Esophagus muscularis mucosa (tissue), 4 donors: ENCODE measurements around the gene AFF3.

ENCODE experiments used
- EP300 ChIP-seq: sonication (generic); formaldehyde crosslinking; IDR thresholded peaks from one replicate; pipeline ENCODE4 v1.6.1; 2017; ENCODE audit warnings: antibody characterized with exemption
- POLR2A ChIP-seq: fragments of 450-650 bp; IDR thresholded peaks from one replicate; pipeline ENCODE4 v1.6.1; 2017; ENCODE audit warnings: antibody characterized with exemption, moderate library complexity, mild to moderate bottlenecking, low read depth
- POLR2AphosphoS5 ChIP-seq, 2 donors: sonication (generic); formaldehyde crosslinking; IDR thresholded peaks; one replicate each; pipeline ENCODE4 v1.6.1; 2017; ENCODE audit warnings: antibody characterized with exemption in 2 of 2
- TF ChIP-seq, protein P1 (sequence below), 3 experiments: fragments of 200-600 bp in 2 of 3; fragments of 450-650 bp in 1 of 3; sonication (generic) in 2 of 3; IDR thresholded peaks; one replicate each; pipeline ENCODE4 v1.5.1; 2017 to 2019; ENCODE audit warnings: antibody characterized with exemption in 3 of 3, mild to moderate bottlenecking in 2 of 3, moderate library complexity in 1 of 3

DNA sequence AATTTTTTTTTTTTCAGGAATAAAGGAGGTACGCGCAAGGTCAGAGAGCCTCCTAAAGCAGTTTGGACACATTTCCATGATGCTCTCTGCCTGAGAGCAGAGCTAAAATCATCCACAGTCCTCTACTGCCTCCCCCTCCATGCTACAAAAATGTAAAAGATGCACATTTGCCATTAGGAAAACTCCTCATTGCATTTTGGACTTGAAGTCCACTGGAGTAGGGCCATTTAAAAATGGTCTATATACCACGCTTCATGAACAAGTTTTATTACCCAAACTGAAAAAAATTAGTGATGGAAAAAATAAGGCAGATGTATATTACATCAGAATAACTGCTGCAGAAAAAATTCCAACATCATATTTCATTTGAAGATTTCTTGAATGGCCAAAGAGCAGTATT is 256.0 kb downstream of the AFF3 start:
- TF ChIP-seq, protein P1, sequence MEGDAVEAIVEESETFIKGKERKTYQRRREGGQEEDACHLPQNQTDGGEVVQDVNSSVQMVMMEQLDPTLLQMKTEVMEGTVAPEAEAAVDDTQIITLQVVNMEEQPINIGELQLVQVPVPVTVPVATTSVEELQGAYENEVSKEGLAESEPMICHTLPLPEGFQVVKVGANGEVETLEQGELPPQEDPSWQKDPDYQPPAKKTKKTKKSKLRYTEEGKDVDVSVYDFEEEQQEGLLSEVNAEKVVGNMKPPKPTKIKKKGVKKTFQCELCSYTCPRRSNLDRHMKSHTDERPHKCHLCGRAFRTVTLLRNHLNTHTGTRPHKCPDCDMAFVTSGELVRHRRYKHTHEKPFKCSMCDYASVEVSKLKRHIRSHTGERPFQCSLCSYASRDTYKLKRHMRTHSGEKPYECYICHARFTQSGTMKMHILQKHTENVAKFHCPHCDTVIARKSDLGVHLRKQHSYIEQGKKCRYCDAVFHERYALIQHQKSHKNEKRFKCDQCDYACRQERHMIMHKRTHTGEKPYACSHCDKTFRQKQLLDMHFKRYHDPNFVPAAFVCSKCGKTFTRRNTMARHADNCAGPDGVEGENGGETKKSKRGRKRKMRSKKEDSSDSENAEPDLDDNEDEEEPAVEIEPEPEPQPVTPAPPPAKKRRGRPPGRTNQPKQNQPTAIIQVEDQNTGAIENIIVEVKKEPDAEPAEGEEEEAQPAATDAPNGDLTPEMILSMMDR (IDR thresholded peaks at IDR 0.05): no peak
- TF ChIP-seq POLR2AphosphoS5 (IDR thresholded peaks at IDR 0.05) (no peak), EP300 (no peak), POLR2A (no peak)
